K562 (cell line): ENCODE data around the gene NACA2.

ENCODE experiments used
- CREM ChIP-seq: IDR thresholded peaks from 2 replicates; pipeline ENCODE4 v1.6.1; 2014; ENCODE audit warnings: antibody characterized with exemption, low read depth
- ELF4 ChIP-seq: fragments of 450-650 bp; formaldehyde crosslinking; IDR thresholded peaks from 2 replicates; pipeline ENCODE4 v1.4.0; 2022; ENCODE audit warnings: missing genetic modification characterization
- HNRNPH1 ChIP-seq: fragments of 200-400 bp; formaldehyde crosslinking; optimal IDR thresholded peaks from 2 replicates; pipeline ENCODE3; 2017; ENCODE audit warnings: low read depth, mild to moderate bottlenecking, low read length, moderate library complexity
- KAT7 ChIP-seq: sonication (generic); formaldehyde crosslinking; IDR thresholded peaks from 2 replicates; pipeline ENCODE4 v1.8.0; 2022; ENCODE audit warnings: missing genetic modification reagents, mild to moderate bottlenecking, borderline replicate concordance
- SMAD1 ChIP-seq: fragments of 150-350 bp; IDR thresholded peaks from 2 replicates; pipeline ENCODE4 v1.6.1; 2014; ENCODE audit warnings: low read length, low read depth; ENCODE audit not compliant: partially characterized antibody
- TBP ChIP-seq: optimal IDR thresholded peaks from 2 replicates; pipeline ENCODE3; 2011; ENCODE audit warnings: low read depth, low read length, improper control_type of control experiment
- ZFP1 ChIP-seq: fragments of 450-650 bp; formaldehyde crosslinking; IDR thresholded peaks from 2 replicates; pipeline ENCODE4 v1.4.0; 2020; ENCODE audit warnings: mild to moderate bottlenecking, mixed read lengths
- ZNF347 ChIP-seq: fragments of 450-650 bp; formaldehyde crosslinking; IDR thresholded peaks from 2 replicates; pipeline ENCODE4 v1.4.0; 2020; ENCODE audit warnings: low read depth, mild to moderate bottlenecking, moderate library complexity

DNA sequence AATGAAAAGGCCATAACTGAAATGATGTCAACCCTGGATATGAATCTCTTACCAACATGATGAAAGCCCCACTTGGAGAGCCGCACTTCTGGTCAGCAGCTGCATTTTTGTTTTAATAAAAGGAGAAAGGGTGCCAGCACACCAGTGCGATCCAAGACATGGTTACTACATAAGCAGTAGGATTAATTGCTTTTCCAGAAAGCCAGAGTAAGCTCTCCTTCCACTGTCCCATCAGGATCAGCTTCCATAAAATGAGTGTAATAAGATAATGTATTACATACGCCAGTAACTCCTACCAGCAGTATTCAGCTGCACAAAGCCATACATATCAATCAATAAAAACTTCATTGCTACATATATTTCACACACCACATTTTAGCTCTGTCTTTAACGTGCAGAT lies 26.3 kb upstream of the NACA2 start:
- no peak for TF ChIP-seq KAT7 (CRISPR knock-in tag)
- TF ChIP-seq ELF4 (CRISPR knock-in tag): no peak
- TF ChIP-seq CREM: no peak
- TF ChIP-seq ZFP1: no peak
- TF ChIP-seq TBP: no peak
- no peak for TF ChIP-seq ZNF347 (CRISPR knock-in tag)
- TF ChIP-seq HNRNPH1: no peak
- no peak for TF ChIP-seq SMAD1
